OCI-LY1 (cell line): Measurements from ENCODE around the gene MYADML2.
A peak's percentile ranks its signal among the peaks of the same experiment; 100 is the strongest.

ENCODE experiments used
- H2AFZ ChIP-seq: fragments of 200-600 bp; sonication (generic), shearing (Covaris generic); 2 replicates; pipeline ENCODE4 v1.6.0; 2014; ENCODE audit warnings: antibody characterized with exemption, mild to moderate bottlenecking, low read length
- H3F3A ChIP-seq: fragments of 200-600 bp; sonication (generic), shearing (Covaris generic); 2 replicates; pipeline ENCODE4 v1.6.0; 2014; ENCODE audit warnings: mild to moderate bottlenecking, antibody characterized with exemption, low read length, moderate library complexity; ENCODE audit not compliant: insufficient read depth
- H3K27ac ChIP-seq: fragments of 200-600 bp; sonication (generic); 2 replicates; pipeline ENCODE4 v1.5.1; 2014; ENCODE audit warnings: low read length, mixed run types, mild to moderate bottlenecking, low read depth; ENCODE audit not compliant: poor library complexity, severe bottlenecking
- H3K27me3 ChIP-seq: fragments of 200-600 bp; sonication (generic); 2 replicates; pipeline ENCODE4 v1.6.0; 2014; ENCODE audit warnings: antibody characterized with exemption, mild to moderate bottlenecking, low read length, moderate library complexity; ENCODE audit not compliant: insufficient read depth
- H3K36me3 ChIP-seq: fragments of 200-600 bp; sonication (generic); 2 replicates; pipeline ENCODE4 v1.6.1; 2014; ENCODE audit warnings: mild to moderate bottlenecking, antibody characterized with exemption, low read length, moderate library complexity, mixed read lengths; ENCODE audit not compliant: insufficient read depth
- H3K4me1 ChIP-seq: fragments of 200-600 bp; sonication (generic); 2 replicates; pipeline ENCODE4 v1.5.1; 2014; ENCODE audit warnings: mild to moderate bottlenecking, low read length, moderate library complexity; ENCODE audit not compliant: insufficient read depth, severe bottlenecking
- H3K4me2 ChIP-seq: fragments of 200-600 bp; sonication (generic), shearing (Covaris generic); 2 replicates; pipeline ENCODE4 v1.6.1; 2014; ENCODE audit warnings: low read length
- H3K4me3 ChIP-seq: fragments of 200-600 bp; sonication (generic); 2 replicates; pipeline ENCODE4 v1.5.1; 2014; ENCODE audit warnings: low read length, low read depth, mild to moderate bottlenecking, mixed read lengths; ENCODE audit not compliant: poor library complexity, severe bottlenecking
- H3K79me2 ChIP-seq: fragments of 200-600 bp; shearing (Covaris generic); 2 replicates; pipeline ENCODE4 v1.6.1; 2016; ENCODE audit warnings: mixed run types, low read length, mixed read lengths; ENCODE audit not compliant: insufficient read depth
- H3K9ac ChIP-seq: fragments of 200-600 bp; sonication (generic), shearing (Covaris generic); 2 replicates; pipeline ENCODE4 v1.6.1; 2014; ENCODE audit warnings: mild to moderate bottlenecking, low read length, mixed read lengths
- H3K9me2 ChIP-seq: fragments of 200-600 bp; sonication (generic), shearing (Covaris generic); 2 replicates; pipeline ENCODE4 v1.6.1; 2014; ENCODE audit warnings: low read depth, mild to moderate bottlenecking, low read length, mixed read lengths
- H3K9me3 ChIP-seq: fragments of 200-600 bp; shearing (Covaris generic); 2 replicates; pipeline ENCODE4 v1.6.1; 2014; ENCODE audit warnings: low read length, mixed read lengths
- H4K20me1 ChIP-seq: fragments of 200-600 bp; sonication (generic), shearing (Covaris generic); 2 replicates; pipeline ENCODE4 v1.6.0; 2016; ENCODE audit warnings: mild to moderate bottlenecking, low read length; ENCODE audit not compliant: insufficient read depth
- CTCF ChIP-seq: fragments of 200-600 bp; sonication (generic), shearing (Covaris generic); IDR thresholded peaks from 2 replicates; pipeline ENCODE4 v1.5.1; 2017; ENCODE audit warnings: mild to moderate bottlenecking, antibody characterized with exemption, low read length, moderate library complexity, mixed read lengths
- EZH2 ChIP-seq: fragments of 200-600 bp; sonication (generic), shearing (Covaris generic); IDR thresholded peaks from 2 replicates; pipeline ENCODE4 v1.8.0; 2017; ENCODE audit warnings: borderline replicate concordance, mixed run types, mild to moderate bottlenecking, antibody characterized with exemption, low read length, moderate library complexity, mixed read lengths

MYADML2 gene

GRCh38 chr17:81928544-81929252 is 18.3 kb downstream of the MYADML2 start:
- H2AFZ ChIP-seq, result no peak overlapping the region
- peaks cover 24% of the 10 kb centered on the region for H3K79me2 ChIP-seq
- H3F3A ChIP-seq, result no peaks in the 10 kb centered on the region
- H3K9me3 ChIP-seq, result no peaks in the 10 kb centered on the region
- peak overlapping the region; percentile 43 for H3K4me3 ChIP-seq
- H3K4me2 ChIP-seq, result peak overlapping the region; percentile 50
- H3K27me3 ChIP-seq, result no peaks in the 10 kb centered on the region; the same call in 1 of the 2 replicates
- no peak overlapping the region for H3K27ac ChIP-seq
- no peak for TF ChIP-seq CTCF
- no peak for TF ChIP-seq EZH2
- no peaks in the 10 kb centered on the region for H3K36me3 ChIP-seq
- no peaks in the 10 kb centered on the region for H4K20me1 ChIP-seq
- peaks cover 33% of the 10 kb centered on the region for H3K4me1 ChIP-seq
- H3K9me2 ChIP-seq, result no peaks in the 10 kb centered on the region
- peak overlapping the region; percentile 20; the same call in 1 of the 2 replicates for H3K9ac ChIP-seq

- Histone ChIP-seq H4K20me1 (no peaks in the 10 kb centered on the region), H2AFZ (no peak within 1 kb of the TSS), H3K27ac (peak within 1 kb of the TSS; percentile 74), H3K9ac (peak within 1 kb of the TSS; percentile 90), H3K4me3 (peak within 1 kb of the TSS; percentile 86), H3K4me1 (peaks cover 36% of the 10 kb centered on the region), H3K9me2 (no peaks in the 10 kb centered on the region), H3F3A (no peaks in the 10 kb centered on the region), H3K4me2 (peak within 1 kb of the TSS; percentile 79), H3K27me3 (no peaks in the 10 kb centered on the region), H3K79me2 (peaks cover 24% of the 10 kb centered on the region), H3K9me3 (no peaks in the 10 kb centered on the region), H3K36me3 (no peaks in the 10 kb centered on the region)
- peak; percentile 65 for TF ChIP-seq CTCF
- TF ChIP-seq EZH2, result no peak
These were observed 19.1 kb downstream of the MYADML2 start, which contains the start of gene MAFG for GRCh38 chr17:81927653-81928543. Gene MAFG, minus strand, starts transcription at chr17:81927735. Its CDS starts 4,550 bp downstream, at chr17:81923185.

GRCh38 chr17:81927152-81927652 is 19.8 kb downstream of the MYADML2 start:
- peak overlapping the region; percentile 90 for H3K9ac ChIP-seq
- H3K4me3 ChIP-seq, result peak overlapping the region; percentile 86
- no peaks in the 10 kb centered on the region for H3K9me3 ChIP-seq
- no peaks in the 10 kb centered on the region for H3F3A ChIP-seq
- H3K4me1 ChIP-seq, result peaks cover 36% of the 10 kb centered on the region
- no peaks in the 10 kb centered on the region for H3K27me3 ChIP-seq
- H2AFZ ChIP-seq, result no peak overlapping the region
- peak overlapping the region; percentile 74 for H3K27ac ChIP-seq
- no peaks in the 10 kb centered on the region for H3K9me2 ChIP-seq
- TF ChIP-seq CTCF (no peak), EZH2 (no peak)
- peaks cover 5% of the 10 kb centered on the region; the same call in 1 of the 2 replicates for H3K36me3 ChIP-seq
- peaks cover 24% of the 10 kb centered on the region for H3K79me2 ChIP-seq
- H3K4me2 ChIP-seq, result peak overlapping the region; percentile 79
- no peaks in the 10 kb centered on the region for H4K20me1 ChIP-seq
